Ramos (cell line): ENCODE results near the gene CMTM6.
"Not testable (repeated sequence)": the region's sequence is repeated elsewhere in the genome, so short reads cannot be mapped to it uniquely, and the experiment has no call there.

Experiments used
- in situ Hi-C: fragments of 300-500 bp; cut with MboI; formaldehyde crosslinking; loops from one replicate; pipeline ENCODE4 v1.14.3; 2022; ENCODE audit warnings: low sequenced_read_pairs; ENCODE audit not compliant: unreplicated experiment

Gene CMTM6

GRCh38 chr3:32500880-32501782 is 1.5 kb downstream of the CMTM6 start:
- in situ Hi-C loops, result loop anchor here (5.0 to 25.0 kb wide), 2 partner anchors 166 to 586 kb away; partner anchors contain the start of genes GLB1 and TMPPE

GRCh38 chr3:32500231-32500630 is 2.4 kb downstream of the CMTM6 start:
- in situ Hi-C loops, result loop anchor here (5.0 to 25.0 kb wide), 2 partner anchors 167 to 587 kb away; partner anchors contain the start of genes GLB1 and TMPPE

- in situ Hi-C loops, result no loop called here
Measured at GRCh38 chr3:32499585-32499984, 3.1 kb downstream of the CMTM6 start.

GRCh38 chr3:32498992-32499391 is 3.7 kb downstream of the CMTM6 start:
- in situ Hi-C loops, result no loop called here

DNA sequence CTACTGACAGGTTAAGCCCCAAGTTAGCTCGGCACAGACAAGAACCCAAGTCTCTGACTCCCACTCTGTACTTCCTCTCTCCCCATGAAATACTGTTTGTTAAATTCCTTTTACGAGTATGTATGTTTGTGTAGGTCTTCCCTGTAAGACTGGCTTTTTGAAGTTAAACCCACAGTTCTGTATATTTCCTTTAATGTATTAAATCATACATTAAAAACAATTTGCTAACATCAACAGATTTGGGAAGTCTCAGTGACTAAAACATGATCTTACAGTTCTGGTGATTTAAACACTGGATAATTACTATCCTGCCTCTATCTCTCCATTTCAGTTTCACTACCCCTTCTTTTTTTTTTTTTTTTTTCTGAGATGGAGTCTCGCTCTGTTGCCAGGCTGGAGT is 4.4 kb downstream of the CMTM6 start:
- in situ Hi-C loops, result no loop called here

GRCh38 chr3:32495609-32496008 is 7.0 kb downstream of the CMTM6 start:
- in situ Hi-C loops, result no loop called here

- in situ Hi-C loops, result no loop called here
Measured at GRCh38 chr3:32495085-32495484, 7.6 kb downstream of the CMTM6 start.

DNA sequence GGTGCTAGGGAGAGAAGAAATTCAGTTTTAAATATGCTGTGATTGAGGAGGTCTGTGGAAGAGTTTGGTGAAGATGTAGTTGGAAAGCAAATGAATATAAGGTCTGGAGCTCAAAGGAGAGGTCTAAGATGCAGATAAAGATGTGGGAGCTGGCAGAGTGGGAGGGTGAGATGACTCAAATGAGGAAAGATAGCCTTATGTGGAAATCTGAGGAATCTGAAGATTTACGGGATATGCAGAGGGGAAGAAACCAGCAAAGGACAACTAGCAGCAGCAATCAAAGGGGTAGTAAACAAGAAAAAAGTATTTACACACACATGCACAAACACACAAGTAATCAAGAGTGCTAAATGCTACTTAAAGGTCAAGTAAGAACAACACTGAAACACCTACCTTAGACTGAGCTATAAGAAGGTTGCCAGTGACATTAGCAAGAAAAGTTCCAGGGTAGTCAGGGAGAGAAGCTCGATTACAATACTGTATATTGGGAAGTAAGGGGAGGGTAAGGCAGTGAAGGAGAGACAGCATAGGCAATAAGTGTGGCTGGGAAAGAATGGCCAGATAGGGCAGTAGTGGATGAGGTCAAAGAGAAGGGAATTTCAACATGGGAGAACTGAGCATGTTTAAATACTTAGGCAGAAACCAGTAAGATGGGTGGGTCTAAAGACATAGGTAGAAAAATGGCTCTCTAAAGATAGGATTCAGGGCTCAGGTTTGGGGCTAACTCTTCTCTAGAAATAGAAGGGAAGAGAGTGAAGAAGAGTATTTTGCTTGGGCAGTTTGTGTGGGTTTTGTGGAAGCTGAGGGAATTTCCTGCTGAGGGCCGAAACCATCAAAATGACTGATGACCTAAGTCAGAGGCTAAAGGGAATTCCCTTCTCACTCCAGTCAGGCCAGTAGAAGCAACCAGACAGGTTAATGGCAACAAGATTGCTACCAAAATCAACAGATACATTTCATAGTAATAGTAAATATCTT is 8.9 kb downstream of the CMTM6 start:
- in situ Hi-C loops, result no loop called here

- in situ Hi-C loops, result no loop called here
Measured at GRCh38 chr3:32492684-32493436, 9.8 kb downstream of the CMTM6 start.

GRCh38 chr3:32488474-32489008 is 14.1 kb downstream of the CMTM6 start:
- in situ Hi-C loops, result no loop called here

- in situ Hi-C loops, result no loop called here
Measured at GRCh38 chr3:32487781-32488473, 14.7 kb downstream of the CMTM6 start.

DNA sequence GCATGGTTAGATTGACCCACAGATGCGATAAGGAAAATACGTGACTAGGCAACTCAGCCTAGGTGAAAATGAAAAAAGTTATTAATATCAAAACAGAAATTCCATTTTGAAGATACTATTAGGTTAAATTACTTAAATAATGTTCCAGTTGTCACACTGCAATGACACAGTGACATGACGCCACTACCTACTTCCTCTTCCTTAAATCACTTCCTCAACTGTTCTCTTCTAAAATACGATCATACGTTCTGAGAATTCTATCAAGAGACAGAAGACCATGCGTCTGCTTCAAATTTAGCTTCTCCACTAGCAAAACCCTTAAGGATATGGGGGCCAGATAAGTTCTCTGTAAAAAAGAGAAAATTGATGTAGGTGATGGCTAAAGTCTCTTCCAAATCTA is 18.2 kb downstream of the CMTM6 start:
- in situ Hi-C loops, result no loop called here

DNA sequence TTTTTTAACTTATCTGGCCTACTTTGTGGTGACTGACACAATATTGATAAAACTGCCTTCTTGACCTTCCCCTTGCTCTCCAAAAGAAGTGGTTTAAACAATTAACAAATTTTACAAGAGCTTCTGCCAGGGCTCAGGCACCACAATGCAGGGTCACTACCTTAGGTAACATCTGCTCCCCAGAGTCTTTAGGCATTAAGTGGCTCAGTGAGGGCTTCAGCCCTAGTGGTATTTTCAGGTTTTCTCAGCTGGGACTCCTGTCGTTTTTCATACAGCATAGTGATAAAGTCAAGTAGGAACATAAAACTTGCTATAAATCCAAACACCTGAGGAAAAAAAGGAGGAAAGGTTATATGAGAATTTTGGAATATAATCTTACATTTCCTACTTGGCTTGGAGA is 18.9 kb downstream of the CMTM6 start:
- in situ Hi-C loops, result no loop called here

GRCh38 chr3:32482693-32483092 is 20.0 kb downstream of the CMTM6 start:
- in situ Hi-C loops, result no loop called here

DNA sequence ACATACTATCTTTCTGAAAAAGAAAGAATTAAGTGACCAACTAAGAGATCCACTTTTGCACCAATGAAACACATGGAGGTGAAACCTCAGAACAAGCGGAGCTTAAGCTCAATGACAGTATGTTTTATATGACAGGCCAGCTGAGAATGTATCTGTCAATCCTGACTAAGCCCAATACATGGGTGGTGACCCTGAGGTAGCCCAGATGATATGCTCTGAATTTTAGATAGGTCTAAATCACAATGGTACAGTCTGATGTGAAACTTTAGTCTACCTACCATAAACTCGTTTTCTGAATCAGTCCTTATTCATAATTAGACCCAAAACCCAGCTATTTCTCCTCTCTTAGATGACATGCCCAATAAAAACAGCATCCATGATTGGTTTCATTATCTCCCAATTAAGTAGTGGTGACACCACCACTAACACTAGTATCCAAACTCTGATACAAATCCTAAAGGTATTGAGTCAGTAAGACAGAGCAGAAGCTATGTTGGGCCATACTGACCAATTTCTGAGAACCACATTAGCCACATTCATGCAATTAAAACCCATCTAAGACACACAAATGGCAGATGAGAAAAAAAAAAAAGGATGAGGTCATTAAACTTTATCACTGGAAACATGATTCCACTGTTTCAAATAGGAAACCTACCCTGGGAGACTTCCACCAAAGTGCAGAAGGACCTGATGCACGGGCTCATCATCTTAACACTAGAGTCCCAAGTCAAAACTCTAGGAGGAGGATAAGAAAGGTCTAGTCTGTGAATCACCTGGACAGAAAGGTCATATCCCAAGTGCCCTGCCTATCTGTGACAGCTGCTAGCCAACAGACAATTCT is 20.6 kb downstream of the CMTM6 start:
- in situ Hi-C loops, result no loop called here

GRCh38 chr3:32480604-32481003 is 22.0 kb downstream of the CMTM6 start:
- in situ Hi-C loops, result no loop called here

DNA sequence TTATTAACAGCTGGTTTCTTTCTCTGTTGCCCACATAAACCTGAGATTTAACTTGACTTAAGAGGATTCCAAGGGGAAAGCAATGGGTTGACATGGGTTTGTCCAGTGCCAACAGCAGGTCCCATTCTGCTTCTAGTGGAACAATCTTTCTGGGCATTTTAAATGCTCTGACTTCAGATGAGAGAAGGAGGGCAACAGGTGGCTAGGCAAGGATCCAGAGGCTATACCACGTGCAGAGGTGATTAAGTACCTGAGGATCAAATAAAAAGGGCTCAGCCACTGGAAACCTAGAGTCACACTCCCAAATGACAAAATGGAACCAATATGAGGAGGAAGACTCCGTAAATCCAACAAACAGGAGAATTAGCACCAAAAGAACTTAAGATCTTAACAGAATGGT is 28.5 kb downstream of the CMTM6 start:
- in situ Hi-C loops, result no loop called here

DNA sequence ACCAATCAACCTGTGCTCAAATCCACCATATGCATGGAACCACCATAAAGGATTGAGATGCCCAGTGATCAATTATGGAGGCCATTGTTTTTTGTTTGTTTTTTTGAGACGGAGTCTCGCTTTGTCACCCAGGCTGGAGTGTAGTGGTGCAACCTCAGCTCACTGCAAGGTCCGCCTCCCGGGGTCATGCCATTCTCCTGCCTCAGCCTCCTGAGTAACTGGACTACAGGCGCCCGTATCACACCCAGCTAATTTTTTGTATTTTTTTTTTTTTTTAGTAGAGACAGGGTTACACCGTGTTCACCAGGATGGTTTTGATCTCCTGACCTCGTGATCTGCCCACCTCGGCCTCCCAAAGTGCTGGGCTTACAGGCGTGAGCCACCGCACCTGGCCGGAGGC is 30.5 kb downstream of the CMTM6 start:
- in situ Hi-C loops, result not testable (repeated sequence)
